Breast epithelium (tissue), 3 donors: ENCODE results near the gene RIMBP3B.
"Not testable (repeated sequence)": the region's sequence is repeated elsewhere in the genome, so short reads cannot be mapped to it uniquely, and the experiment has no call there.

Source experiments
- CTCF ChIP-seq, 3 donors: fragments of 450-650 bp; IDR thresholded peaks; one replicate each; pipeline ENCODE4 v1.5.1; 2016 to 2017; ENCODE audit warnings: antibody characterized with exemption in 3 of 3, mild to moderate bottlenecking in 3 of 3, moderate library complexity in 3 of 3
- POLR2A ChIP-seq: fragments of 450-650 bp; IDR thresholded peaks from one replicate; pipeline ENCODE4 v1.6.1; 2016; ENCODE audit warnings: antibody characterized with exemption, mild to moderate bottlenecking, moderate library complexity
- POLR2AphosphoS5 ChIP-seq, 3 donors: sonication (generic); formaldehyde crosslinking; IDR thresholded peaks; one replicate each; pipeline ENCODE4 v1.6.1; 2017; ENCODE audit warnings: antibody characterized with exemption in 3 of 3

GRCh38 chr22:21401197-21401969 lies 17.8 kb downstream of the RIMBP3B start:
- TF ChIP-seq CTCF (IDR thresholded peaks at IDR 0.05); POLR2AphosphoS5 (IDR thresholded peaks at IDR 0.05); POLR2A: not testable (repeated sequence)
